A172 (cell line): Measurements from ENCODE around the gene RAMAC. TPM values are rescaled to one million over a fixed set of nuclear protein-coding genes. Genes with fewer than 3 reads are reported as not detected.
"Not testable (repeated sequence)": the region's sequence is repeated elsewhere in the genome, so short reads cannot be mapped to it uniquely, and the experiment has no call there.

Experiments used
- DNase-seq: peaks from one replicate; pipeline ENCODE4 v3.0.0-alpha.2; 2015; ENCODE audit warnings: low spot score
- total RNA-seq: library from RNA; depleted of rRNA; stranded (reverse); fragments of >200 nt; shearing (Covaris generic); gene quantifications from 2 replicates; pipeline ENCODE4 v1.2.3, GENCODE V29; 2014

The RAMAC gene
- total RNA-seq, 1 experiment from 2014 or later, result 46.2 TPM

DNA sequence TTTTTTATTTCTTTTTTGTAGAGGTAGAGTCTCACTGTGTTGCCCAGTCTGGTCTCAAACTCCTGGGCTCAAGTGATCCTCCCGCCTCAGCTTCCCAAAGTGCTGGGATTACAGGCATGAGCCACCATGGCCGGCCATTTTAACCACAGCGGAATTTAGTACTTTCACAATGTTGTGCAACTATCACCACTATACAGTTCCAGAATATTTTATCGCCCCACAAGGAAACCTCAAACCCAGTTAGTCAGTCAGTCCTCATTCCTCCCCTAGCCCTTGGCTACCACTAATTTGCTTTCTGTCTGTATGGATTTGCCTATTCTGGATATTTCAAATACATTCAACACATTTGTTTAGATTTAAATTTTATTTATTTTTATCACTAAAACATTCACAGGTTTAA, 17.9 kb upstream of the RAMAC start:
- peak; percentile 27 for DNase-seq

GRCh38 chr15:82969353-82969752, 16.7 kb upstream of the RAMAC start:
- no peak for DNase-seq

DNA sequence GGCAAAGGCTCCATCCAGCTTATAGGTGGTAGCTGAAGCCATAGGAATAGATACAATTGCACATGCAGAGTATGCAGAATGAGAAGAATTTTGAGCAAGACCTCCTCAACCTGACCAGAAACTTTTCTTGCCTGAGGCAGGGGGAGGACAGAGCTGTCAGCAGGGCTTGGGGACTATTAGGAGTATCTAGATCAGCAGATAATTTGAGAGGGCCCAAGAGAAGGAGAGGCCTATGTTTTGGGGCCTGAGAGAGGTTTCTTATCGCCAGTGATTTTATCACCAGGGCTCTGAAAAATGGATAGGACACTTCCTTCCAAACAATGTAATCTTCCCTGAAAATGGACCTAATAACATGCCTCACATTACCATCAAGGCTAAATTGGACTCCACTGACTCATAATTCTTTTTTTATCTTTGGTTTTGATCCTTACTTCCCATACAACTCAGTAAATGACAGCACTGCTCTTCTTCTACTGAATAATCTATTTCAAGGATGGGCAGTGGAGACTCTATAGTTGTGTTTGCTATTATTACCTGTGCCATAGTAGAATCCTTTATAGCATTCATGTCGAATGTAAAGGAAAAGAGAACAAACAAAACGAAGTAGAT, 15.8 kb upstream of the RAMAC start:
- DNase-seq, result no peak

- no peak for DNase-seq
Measured at GRCh38 chr15:82970696-82971095, 15.3 kb upstream of the RAMAC start.

GRCh38 chr15:82971218-82971984, 14.6 kb upstream of the RAMAC start:
- no peak for DNase-seq

GRCh38 chr15:82972990-82973389, 13.0 kb upstream of the RAMAC start:
- no peak for DNase-seq

DNA sequence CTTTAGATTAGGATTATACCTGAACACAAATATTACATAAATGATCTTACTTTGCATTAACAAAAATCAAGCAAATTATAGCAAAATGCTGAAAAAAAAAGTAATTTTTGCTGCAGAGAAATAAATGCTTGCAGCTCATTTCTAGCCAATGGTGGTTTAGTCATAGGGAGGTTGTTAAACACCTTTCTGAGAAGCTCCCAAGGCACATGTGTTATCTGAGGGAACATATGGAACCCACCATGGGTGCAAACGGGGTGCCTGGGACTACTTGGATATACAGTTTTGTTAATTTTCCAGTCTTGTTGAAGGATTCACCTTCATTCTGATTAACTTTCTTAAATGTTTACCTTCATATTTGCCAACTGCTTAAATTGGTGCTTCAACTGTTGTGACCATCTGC, 8.9 kb upstream of the RAMAC start:
- DNase-seq, result no peak

DNA sequence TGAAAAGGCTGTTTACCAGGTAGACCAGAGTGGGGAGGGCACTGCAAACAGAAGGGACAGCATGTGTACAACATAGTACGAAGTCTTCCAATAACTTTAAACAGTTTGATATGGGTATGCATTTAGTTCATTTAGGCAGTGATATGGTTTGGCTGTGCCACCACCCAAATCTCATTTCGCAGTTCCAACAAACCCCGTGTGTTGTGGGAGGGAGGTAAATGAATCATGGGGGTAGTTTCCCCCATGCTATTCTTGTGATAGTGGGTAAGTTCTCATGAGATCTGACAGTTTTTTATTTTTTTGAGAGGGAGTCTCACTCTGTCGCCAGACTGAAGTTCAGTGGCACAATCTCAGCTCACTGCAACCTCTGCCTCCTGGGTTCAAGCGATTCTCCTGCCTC, 7.6 kb upstream of the RAMAC start:
- DNase-seq, result no peak

- DNase-seq, result no peak
Measured at GRCh38 chr15:82979726-82980125, 6.3 kb upstream of the RAMAC start.

- DNase-seq, result no peak
Measured at GRCh38 chr15:82980981-82981380, 5.0 kb upstream of the RAMAC start.

DNA sequence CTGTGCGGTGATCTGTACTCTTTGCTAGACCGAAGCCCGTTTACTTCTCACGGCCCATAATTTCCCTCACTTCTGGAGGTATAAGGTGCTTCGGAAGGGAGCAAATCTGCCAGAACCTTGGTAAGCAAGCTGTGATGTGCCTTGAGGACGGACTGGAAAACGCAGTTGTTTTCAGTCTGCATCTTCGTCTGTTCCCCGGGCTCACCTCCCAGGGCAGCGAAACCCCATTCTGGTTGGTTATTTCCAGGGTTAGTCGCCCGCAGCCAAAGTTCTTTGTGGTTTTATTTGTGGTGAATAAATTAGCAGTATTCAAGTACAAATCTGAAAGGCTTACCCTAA, 401 bp downstream of the RAMAC start:
- DNase-seq, result no peak

- DNase-seq, result no peak
Measured at GRCh38 chr15:82992436-82992998, 6.5 kb downstream of the RAMAC start.

GRCh38 chr15:82993144-82993543, 7.1 kb downstream of the RAMAC start:
- DNase-seq, result no peak

- no peak for DNase-seq
Measured at GRCh38 chr15:82995076-82995475, 9.1 kb downstream of the RAMAC start.

- peak; percentile 6 for DNase-seq
Measured at GRCh38 chr15:82995938-82996337, 9.9 kb downstream of the RAMAC start.

DNA sequence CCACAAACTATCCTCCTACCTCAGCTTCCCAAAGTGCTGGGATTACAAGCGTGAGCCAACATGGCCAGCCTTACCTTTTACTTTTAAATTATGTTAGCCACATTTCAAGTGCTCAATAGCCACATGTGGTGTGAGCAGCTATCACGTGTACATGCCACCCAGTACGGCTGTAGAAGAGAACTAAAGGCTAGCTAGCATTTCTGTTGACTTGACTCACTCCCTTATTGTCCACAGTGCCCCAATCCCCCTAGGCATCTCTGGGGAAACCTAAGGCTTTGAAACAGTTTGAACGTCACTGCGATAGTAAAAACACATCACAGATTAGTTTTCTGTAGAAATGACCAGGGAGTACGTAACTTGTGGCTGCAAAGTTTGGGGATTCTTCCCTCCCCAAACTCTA, 13.4 kb downstream of the RAMAC start:
- no peak for DNase-seq

GRCh38 chr15:82999905-83000671, 14.1 kb downstream of the RAMAC start:
- peak; percentile 68 for DNase-seq

DNA sequence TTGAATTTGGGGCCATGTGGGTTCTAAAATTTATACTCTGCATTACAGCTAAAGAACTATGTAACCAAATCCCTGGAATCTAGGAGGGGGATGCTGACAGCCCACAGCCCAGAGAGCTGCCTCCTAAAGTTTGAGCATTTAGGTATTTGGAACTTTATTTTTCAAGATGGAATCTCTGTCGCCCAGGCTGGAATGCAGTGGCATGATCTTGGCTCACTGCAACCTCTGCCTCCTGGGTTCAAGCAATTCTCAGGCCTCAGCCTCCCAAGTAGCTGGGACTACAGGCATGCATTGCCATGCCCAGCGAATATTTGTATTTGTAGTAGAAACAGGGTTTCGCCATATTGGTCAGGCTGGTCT, 14.6 kb downstream of the RAMAC start:
- DNase-seq, result not testable (repeated sequence)

DNA sequence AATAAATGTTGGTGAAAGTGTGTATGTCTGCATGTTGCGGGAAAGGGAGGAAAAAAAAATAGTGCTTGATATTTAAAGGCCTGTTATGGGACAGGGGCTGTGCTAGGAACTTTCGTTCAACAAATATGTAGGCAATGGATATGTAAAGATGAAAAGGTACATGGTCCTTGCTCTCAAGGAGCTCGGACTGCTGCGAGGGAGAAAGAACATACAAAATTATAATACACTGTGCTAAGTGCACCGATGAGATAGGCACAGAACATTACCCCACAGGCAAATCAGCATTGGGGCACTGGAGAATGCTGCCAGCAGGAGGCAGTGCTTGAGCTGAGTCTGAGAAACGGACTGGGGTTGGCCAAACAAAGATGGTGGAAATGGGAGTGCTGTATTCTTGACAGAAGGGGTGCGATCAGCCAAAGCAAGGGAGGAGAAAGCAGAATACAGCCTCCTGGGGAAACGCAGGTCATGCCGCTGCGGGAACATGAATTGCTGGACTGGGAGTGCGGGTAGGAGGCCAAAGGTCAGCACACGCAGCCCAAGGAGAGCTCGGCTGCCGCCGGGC, 24.8 kb downstream of the RAMAC start:
- peak; percentile 69 for DNase-seq

GRCh38 chr15:83011271-83012075, 25.5 kb downstream of the RAMAC start, which contains the start of gene C15orf40:
C15orf40 (minus strand) TSS chr15:83011639; CDS start chr15:83011607, 32 bp downstream.
- DNase-seq, result peak; percentile 81

GRCh38 chr15:83012076-83012426, 26.0 kb downstream of the RAMAC start:
- DNase-seq, result no peak
